Erythroblast (primary cell): ENCODE measurements around the gene UHRF1.

ENCODE experiments used
- GATA1 ChIP-seq: IDR thresholded peaks from 2 replicates; pipeline ENCODE4 v1.6.1; 2011; ENCODE audit warnings: low read depth, mild to moderate bottlenecking, control low read depth, low read length, moderate library complexity
- POLR2A ChIP-seq: IDR thresholded peaks from 2 replicates; pipeline ENCODE4 v1.6.1; 2011; ENCODE audit warnings: mild to moderate bottlenecking, low read length

DNA sequence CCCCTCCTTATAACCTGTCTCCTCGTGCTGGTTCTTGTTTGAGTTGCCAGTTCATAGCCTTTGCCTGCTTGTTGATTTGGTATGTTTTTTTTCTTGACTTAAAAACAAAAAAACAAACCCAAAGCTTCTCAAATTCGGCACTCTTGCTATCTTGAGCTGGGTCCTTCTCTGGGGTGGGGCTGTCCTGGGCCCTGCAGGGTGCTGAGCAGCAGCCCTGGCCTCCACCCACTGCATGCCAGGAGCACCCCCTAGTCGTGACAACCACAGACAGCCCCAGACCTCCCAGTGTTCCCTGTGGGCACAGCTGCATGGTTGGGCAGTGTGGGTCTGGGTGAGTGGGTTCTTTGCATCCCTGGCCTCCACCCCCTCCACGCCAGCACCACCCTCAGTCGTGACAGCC is 87.4 kb downstream of the UHRF1 start:
- TF ChIP-seq POLR2A: no peak
- TF ChIP-seq GATA1: no peak
